Stimulated activated CD4-positive, alpha-beta T cell treated with anti-CD3 and anti-CD28 coated beads, Interleukin-12 subunit alpha, Interleukin-12 subunit beta, amount 100 ng/mL, for 24 hours (primary cell): ENCODE data around the gene TRMT11.
"Not testable (repeated sequence)": the region's sequence is repeated elsewhere in the genome, so short reads cannot be mapped to it uniquely, and the experiment has no call there.

ENCODE experiments used
- DNase-seq, 2 experiments: peaks; one replicate each; pipeline ENCODE4 v3.0.0-alpha.2; 2020; ENCODE audit warnings: low read depth in 2 of 2

Gene TRMT11

GRCh38 chr6:125994670-125995488, 8.5 kb downstream of the TRMT11 start:
- no peak for DNase-seq

- peak; percentile 41 to 55 for DNase-seq
Measured at GRCh38 chr6:125995972-125996580, 9.7 kb downstream of the TRMT11 start.

DNA sequence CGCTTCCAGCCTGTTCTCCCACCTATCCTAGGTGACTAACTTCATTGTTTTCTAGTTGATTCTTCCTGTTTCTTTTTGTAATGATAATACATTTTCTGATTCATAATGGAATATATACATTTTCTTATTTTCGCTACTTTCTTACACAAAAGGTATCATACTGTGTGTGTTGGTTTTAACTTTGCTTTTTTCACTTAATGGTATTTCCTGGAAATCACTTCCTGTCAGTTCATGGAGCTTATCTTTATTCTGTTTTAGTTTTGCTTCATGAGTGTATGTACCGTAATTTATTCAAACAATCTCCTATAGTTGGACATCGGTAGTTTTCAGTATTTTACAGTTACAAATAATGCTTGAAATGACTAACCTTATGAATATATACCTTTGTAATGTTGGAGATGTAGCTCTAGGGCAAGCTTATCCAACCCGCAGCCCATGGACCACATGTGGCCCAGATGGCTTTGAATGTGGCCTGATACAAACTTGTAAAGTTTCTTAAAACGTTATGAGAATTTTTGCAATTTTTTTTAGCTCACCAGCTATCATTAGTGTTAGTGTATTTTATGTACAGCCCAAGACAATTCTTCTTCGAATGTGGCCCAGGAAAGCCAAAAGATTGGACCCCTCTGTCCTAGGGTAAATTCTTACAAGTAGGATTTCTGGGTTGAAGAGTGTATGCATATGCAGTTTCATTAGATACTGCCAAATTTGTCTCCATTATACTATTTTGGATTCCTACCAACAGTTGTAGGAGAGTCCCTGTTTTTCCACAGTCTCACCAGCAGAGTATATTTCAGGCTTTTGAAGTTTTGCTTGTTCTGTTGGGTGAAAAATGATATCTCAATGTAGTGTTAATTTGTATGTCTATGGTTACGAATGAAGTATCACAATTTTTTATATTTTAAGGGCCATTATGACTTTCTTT, 16.7 kb downstream of the TRMT11 start:
- no peak for DNase-seq

DNA sequence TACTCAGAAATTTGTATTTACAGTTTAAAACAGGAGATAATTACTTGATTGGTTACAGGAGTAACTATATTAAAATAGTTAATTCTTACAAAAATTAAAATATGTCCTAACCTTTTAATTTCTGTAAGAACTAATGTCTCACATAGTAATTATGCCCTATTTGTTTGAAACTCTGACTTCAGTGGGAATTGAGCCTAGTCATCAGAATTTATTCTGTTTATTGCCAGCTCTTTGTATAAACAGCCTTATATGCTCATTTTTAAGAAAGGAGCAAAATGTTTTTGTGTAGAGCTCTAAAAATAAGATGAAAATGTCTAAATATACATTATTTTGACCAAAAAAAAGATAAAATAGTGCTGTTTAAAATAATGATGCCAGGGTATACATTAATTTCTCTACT, 21.5 kb downstream of the TRMT11 start:
- no peak for DNase-seq

DNA sequence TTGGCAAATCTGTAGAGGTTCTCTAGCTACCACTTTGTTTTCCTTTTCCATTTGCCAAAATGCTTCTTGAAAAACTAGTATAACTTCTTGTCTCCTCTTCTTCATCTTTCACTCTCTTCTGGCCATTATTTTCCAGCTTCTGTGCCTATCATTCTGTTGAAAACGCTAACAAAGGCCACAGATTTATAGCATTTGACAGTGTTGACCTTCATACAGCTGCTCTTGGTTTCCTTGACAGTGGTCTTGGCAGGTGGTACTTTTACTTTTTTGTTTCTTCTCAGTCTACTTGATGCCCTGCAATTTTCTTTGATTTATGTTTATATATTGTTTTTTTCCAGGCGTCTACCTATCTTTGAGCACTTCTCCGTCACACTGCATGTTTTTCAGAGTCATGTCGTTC, 23.7 kb downstream of the TRMT11 start:
- no peak for DNase-seq

- no peak for DNase-seq
Measured at GRCh38 chr6:126015863-126016262, 29.5 kb downstream of the TRMT11 start.

GRCh38 chr6:126016591-126016990, 30.3 kb downstream of the TRMT11 start:
- no peak for DNase-seq

GRCh38 chr6:126017668-126018067, 31.3 kb downstream of the TRMT11 start:
- no peak for DNase-seq

- no peak for DNase-seq
Measured at GRCh38 chr6:126020305-126021050, 34.1 kb downstream of the TRMT11 start.

DNA sequence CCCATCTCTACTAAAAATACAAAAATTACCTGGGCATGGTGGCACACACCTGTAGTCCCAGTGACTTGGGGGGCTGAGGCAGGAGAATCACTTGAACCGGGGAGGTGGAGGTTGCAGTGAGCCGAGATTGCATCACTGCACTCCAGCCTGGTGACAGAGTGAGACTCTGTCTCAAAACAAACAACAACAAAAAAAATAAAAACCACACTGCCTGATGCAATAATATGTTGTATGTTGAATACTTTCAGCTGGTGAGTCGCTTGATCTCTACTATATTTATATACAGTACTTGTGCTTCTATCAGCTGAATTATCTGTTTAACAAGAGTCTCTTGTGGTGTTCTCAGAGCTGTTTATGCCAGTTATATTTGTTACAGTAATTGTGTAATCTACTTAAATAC, 37.1 kb downstream of the TRMT11 start:
- DNase-seq, result not testable (repeated sequence)

GRCh38 chr6:126026001-126026400, 39.7 kb downstream of the TRMT11 start:
- no peak for DNase-seq

- DNase-seq, result no peak
Measured at GRCh38 chr6:126027601-126028000, 41.3 kb downstream of the TRMT11 start.

DNA sequence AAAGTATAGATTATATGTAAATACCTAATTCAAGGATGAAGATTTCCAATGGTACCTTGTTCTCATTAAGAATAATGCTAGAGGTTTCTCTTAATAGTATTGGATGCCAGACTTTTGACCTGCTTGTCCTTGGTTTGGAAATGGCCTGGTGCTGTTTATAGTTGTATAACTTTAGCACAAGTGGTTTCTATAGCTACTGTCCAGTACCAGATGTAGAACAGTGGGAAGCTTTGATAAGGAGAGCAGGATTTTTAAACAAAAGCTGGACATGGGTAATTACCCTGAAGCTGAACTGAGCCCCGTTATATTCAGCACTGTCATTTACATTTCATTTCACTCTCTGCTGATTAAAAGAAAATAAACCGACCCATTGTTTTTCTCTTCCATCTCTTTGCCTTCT, 43.7 kb downstream of the TRMT11 start:
- DNase-seq, result no peak

DNA sequence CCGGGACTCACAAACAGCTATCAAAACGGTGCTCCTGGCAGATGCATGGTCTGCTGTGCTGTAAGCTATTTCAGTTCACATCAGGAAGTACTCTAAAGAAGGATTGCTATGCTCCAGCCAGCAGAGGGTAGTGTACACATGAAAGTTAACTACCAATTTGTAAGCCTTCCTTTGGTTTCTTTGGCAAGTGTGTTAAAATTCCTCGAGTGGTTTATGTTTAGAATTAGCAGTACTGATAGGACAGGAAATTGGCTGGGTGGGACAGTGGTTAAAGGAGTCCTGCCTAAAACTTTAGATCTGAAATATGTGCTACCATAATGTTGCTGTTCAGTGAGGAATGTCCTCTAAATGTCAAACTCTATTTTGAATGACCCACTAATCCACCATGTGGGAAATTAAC, 47.4 kb downstream of the TRMT11 start:
- DNase-seq, result no peak

- no peak for DNase-seq
Measured at GRCh38 chr6:126034656-126035055, 48.3 kb downstream of the TRMT11 start.

DNA sequence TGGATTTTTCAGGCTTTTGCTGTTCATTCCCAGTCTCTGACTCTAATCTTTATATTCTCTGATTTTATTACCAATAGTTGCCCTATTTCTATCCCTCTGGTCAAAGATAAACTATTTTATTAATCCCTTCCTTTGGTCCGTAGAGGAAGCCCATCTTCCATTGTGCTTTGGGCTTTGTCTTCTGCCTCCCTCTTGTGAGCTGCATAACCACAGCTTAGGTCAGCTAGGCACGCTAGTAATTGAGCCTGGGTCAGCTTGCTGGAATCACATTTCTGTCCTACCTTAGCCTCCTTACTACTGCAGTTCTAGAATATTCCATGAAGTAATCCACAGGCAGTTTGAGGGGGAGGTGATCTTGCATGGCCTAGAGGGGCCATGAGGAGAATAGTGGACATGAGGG, 49.4 kb downstream of the TRMT11 start:
- DNase-seq, result no peak

DNA sequence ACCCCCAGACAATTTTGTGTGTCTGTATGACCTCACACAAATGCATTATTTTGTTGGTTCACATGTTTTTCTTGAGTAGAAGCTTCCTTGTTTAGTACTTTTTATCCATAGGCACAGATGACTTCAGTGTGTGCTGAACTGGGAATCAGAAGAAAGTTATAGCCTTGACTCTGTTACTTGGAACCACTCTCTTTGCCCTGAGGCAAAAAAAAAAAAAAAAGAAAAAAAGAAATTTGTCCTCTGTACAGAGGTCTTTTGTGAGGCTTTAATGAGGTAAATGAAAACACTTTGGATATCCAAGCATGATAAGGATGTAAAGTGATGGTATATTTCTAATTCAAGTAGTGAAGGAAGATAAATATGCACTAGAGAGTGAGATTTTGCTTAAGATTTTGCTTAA, 51.9 kb downstream of the TRMT11 start:
- no peak for DNase-seq

DNA sequence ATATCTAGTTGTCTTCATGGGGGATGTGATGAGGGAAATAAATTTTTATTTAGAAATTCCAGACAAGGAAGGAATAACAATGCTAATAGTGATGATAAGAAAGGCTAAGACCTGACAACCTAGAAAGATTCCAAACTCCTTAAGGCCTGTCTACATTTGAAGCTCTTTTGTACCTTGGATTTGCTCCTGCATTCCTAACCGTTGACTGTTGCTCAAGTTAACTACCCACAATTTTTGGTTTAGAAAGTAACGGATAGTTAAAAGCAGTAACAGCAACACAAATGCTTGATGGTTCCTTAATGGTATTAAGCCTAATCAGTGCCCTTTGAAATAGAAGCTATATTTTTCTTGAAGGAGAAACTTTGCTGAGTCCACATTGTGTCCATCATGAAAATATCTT, 52.9 kb downstream of the TRMT11 start:
- no peak for DNase-seq

GRCh38 chr6:126040394-126040793, 54.1 kb downstream of the TRMT11 start:
- no peak for DNase-seq

DNA sequence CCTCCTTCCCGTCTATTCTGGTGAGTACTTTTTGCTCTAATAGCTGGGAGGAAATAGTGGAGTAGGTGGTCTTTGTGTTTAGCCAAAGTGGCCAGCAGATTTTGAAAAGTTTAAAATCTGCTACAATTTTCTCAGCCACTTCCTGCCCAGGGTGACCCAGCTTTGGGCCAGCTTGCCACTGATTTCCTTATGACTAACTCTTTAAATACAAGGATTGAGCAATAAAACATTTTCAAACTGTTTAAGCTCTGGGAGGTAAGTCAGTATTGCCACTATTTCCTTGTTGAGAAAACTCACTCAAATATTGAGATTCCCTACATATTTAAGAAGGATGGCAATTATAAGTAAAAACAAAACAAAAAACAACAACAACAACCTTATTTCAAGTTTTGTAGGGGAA, 54.5 kb downstream of the TRMT11 start:
- DNase-seq, result no peak

- DNase-seq, result no peak
Measured at GRCh38 chr6:126041516-126041915, 55.2 kb downstream of the TRMT11 start.

GRCh38 chr6:126042001-126042419, 55.7 kb downstream of the TRMT11 start:
- no peak for DNase-seq
